ENCODE measurements around the gene LSM5. TPM values are rescaled to one million over a fixed set of nuclear protein-coding genes. Genes with fewer than 3 reads are reported as not detected.
A peak's percentile ranks its signal among the peaks of the same experiment; 100 is the strongest.

The LSM5 gene
- total RNA-seq, 1 experiment from 2014 or later = 108 TPM

GRCh38 chr7:32447218-32447617 lies 43.0 kb downstream of the LSM5 start:
- no peaks in the 10 kb centered on the region for H3K79me2 ChIP-seq (ENCODE audit: insufficient read depth, low read length)
- 0 out of 5 replicates have a peak, but pooled peaks cover 0 to 5% of the 10 kb centered on the region in 2 experiments for H3K9me3 Mint-ChIP-seq
- no peak overlapping the region for H3K4me3 Mint-ChIP-seq
- no peaks in the 10 kb centered on the region for H3K79me1 ChIP-seq (ENCODE audit: insufficient read depth, low read depth, low read length, poor library complexity, severe bottlenecking)
- no peak for DNase-seq
- peaks cover 2 to 6% of the 10 kb centered on the region in 2 experiments for H3K4me1 Mint-ChIP-seq
- H3K4ac ChIP-seq (ENCODE audit: low read depth, low read length) = no peak overlapping the region
- H3K27me3 Mint-ChIP-seq (ENCODE audit: low read depth) = no peaks in the 10 kb centered on the region; the same call in 1 of the 2 replicates
- no peak overlapping the region for H3K23ac ChIP-seq (ENCODE audit: insufficient read length, low read depth, low read length)
- H3K27ac ChIP-seq (ENCODE audit: insufficient read length, low read depth, low read length) = no peak overlapping the region
- no peak overlapping the region for H2BK12ac ChIP-seq (ENCODE audit: insufficient read length, low read depth, low read length)
- H4K91ac ChIP-seq (ENCODE audit: insufficient read length, low read depth, low read length) = no peak overlapping the region
- H2BK20ac ChIP-seq (ENCODE audit: low read depth, low read length, poor library complexity, severe bottlenecking) = no peak overlapping the region
- H3K27me3 ChIP-seq (ENCODE audit: insufficient read depth, low read length) = no peaks in the 10 kb centered on the region
- H2AK5ac ChIP-seq (ENCODE audit: insufficient read length, low read length) = no peak overlapping the region
- H3K23me2 ChIP-seq (ENCODE audit: insufficient read length, low read depth, low read length, poor library complexity, severe bottlenecking) = no peaks in the 10 kb centered on the region
- H2AFZ ChIP-seq (ENCODE audit: low read length) = no peak overlapping the region
- no peak overlapping the region for H3K4me2 ChIP-seq (ENCODE audit: insufficient read depth, insufficient read length, low read length)
- H3K36me3 Mint-ChIP-seq (ENCODE audit: insufficient read depth in 1 of 3, low read depth in 3 of 3) = peaks cover 0 to 6% (median 3%) of the 10 kb centered on the region in 3 experiments; a peak in 2 of 7 replicates
- peak overlapping the region in 1 of 3 experiments; percentile 4; a peak in 1 of 7 replicates for H3K27ac Mint-ChIP-seq
- no CpG with 5 or more reads among the region's 2 CpGs for WGBS (ENCODE audit: extremely low coverage, insufficient read length, low lambda C conversion rate)
- no peak overlapping the region for H4K5ac ChIP-seq (ENCODE audit: insufficient read length, low read depth, low read length)
- no peak overlapping the region for H3K14ac ChIP-seq (ENCODE audit: insufficient read depth, low read length)
- H2BK5ac ChIP-seq (ENCODE audit: insufficient read length, low read length) = no peak overlapping the region
- no peak overlapping the region for H2BK15ac ChIP-seq (ENCODE audit: low read depth, low read length)
- no peak overlapping the region for H3K9ac ChIP-seq (ENCODE audit: extremely low read depth, insufficient read length, low read length)
- no peak overlapping the region for H2BK120ac ChIP-seq (ENCODE audit: low read depth, low read length, poor library complexity, severe bottlenecking)
- H3K4me1 ChIP-seq (ENCODE audit: insufficient read depth, low read length) = no peaks in the 10 kb centered on the region
- H3K9me3 ChIP-seq (ENCODE audit: control insufficient read depth, low read depth, low read length) = no peaks in the 10 kb centered on the region
- no peak overlapping the region for H3K18ac ChIP-seq (ENCODE audit: insufficient read length, low read depth, low read length)
- H3T11ph ChIP-seq (ENCODE audit: low read length) = no peak overlapping the region
- H3K56ac ChIP-seq (ENCODE audit: insufficient read length, low read depth, low read length) = no peak overlapping the region
- no peak for TF ChIP-seq CTCF (conservative IDR thresholded peaks at IDR 0.05)
- no peaks in the 10 kb centered on the region for H4K20me1 ChIP-seq (ENCODE audit: control insufficient read depth, insufficient read depth, insufficient read length)
- H4K8ac ChIP-seq (replicated peaks; ENCODE audit: insufficient read length, low read depth, low read length) = no peak overlapping the region

Measured in H9 (cell line).